Measurements from ENCODE around the gene NLRP12.

The NLRP12 gene

DNA sequence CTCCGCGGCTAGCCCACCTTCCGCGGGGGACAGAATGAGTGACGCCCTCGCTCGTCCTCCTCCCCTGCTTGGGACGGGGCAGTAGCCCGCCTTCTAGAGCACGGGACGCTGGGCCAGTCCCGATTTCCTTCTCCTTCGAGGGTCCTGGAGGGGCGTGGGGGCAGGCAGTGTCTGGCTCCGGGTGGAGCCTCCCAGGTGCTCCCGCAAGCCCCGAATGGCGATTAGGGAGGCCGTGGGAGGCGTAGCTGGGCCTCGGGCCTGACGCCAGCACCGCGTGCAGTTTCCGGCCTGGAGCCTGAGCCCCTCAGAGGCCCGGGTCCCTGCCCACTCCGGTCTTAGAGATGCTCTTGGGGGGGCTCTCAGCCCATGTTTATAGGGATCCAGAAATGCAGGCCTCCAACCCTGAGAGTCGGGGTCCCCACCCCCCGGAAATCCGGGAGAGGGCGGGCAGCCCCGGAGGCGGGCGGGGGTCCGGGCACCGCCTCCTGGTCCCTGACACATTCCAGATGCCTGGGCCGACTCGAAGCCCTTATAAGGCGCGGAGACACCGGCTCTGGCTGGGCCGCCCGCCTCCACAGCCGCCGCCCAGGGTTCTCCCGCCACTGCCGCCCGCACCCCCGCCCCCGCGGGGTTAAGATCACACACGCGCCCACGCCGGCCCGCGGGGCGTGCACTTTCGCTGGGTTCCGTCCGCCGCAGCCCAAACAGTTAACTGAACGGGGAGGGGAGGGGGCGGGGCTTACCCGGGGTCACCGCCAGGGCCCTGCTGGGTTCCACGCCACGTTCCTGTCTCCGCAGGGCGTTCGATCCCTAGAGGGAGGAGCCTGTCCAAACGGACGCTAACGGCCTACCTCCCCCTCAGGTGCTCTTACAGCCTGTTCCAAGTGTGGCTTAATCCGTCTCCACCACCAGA, 45.0 kb upstream of the NLRP12 start (continued):
- TF ChIP-seq, protein P1, sequence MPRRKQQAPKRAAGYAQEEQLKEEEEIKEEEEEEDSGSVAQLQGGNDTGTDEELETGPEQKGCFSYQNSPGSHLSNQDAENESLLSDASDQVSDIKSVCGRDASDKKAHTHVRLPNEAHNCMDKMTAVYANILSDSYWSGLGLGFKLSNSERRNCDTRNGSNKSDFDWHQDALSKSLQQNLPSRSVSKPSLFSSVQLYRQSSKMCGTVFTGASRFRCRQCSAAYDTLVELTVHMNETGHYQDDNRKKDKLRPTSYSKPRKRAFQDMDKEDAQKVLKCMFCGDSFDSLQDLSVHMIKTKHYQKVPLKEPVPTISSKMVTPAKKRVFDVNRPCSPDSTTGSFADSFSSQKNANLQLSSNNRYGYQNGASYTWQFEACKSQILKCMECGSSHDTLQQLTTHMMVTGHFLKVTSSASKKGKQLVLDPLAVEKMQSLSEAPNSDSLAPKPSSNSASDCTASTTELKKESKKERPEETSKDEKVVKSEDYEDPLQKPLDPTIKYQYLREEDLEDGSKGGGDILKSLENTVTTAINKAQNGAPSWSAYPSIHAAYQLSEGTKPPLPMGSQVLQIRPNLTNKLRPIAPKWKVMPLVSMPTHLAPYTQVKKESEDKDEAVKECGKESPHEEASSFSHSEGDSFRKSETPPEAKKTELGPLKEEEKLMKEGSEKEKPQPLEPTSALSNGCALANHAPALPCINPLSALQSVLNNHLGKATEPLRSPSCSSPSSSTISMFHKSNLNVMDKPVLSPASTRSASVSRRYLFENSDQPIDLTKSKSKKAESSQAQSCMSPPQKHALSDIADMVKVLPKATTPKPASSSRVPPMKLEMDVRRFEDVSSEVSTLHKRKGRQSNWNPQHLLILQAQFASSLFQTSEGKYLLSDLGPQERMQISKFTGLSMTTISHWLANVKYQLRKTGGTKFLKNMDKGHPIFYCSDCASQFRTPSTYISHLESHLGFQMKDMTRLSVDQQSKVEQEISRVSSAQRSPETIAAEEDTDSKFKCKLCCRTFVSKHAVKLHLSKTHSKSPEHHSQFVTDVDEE (CRISPR knock-in tag; IDR thresholded peaks at IDR 0.05), result peak; percentile 12; the same call in 1 of the 2 replicates
- TF ChIP-seq ZC3H10 (CRISPR knock-in tag; IDR thresholded peaks at IDR 0.05) (no peak), CSRNP3 (CRISPR knock-in tag; IDR thresholded peaks at IDR 0.05) (no peak), ZNF8 (CRISPR knock-in tag; IDR thresholded peaks at IDR 0.05) (no peak), TOX (CRISPR knock-in tag; IDR thresholded peaks at IDR 0.05; ENCODE audit: borderline replicate concordance) (0 out of 2 replicates have a peak, but pooled peaks have one; percentile 21), RARB (CRISPR knock-in tag; IDR thresholded peaks at IDR 0.05) (peak; percentile 49), SNAI2 (CRISPR knock-in tag; IDR thresholded peaks at IDR 0.05) (no peak), ZFP3 (CRISPR knock-in tag; IDR thresholded peaks at IDR 0.05) (0 out of 2 replicates have a peak, but pooled peaks have one; percentile 56)
- TF ChIP-seq, protein P2, sequence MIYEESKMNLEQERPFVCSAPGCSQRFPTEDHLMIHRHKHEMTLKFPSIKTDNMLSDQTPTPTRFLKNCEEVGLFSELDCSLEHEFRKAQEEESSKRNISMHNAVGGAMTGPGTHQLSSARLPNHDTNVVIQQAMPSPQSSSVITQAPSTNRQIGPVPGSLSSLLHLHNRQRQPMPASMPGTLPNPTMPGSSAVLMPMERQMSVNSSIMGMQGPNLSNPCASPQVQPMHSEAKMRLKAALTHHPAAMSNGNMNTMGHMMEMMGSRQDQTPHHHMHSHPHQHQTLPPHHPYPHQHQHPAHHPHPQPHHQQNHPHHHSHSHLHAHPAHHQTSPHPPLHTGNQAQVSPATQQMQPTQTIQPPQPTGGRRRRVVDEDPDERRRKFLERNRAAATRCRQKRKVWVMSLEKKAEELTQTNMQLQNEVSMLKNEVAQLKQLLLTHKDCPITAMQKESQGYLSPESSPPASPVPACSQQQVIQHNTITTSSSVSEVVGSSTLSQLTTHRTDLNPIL (CRISPR knock-in tag; IDR thresholded peaks at IDR 0.05; ENCODE audit: low read depth), result no peak

DNA sequence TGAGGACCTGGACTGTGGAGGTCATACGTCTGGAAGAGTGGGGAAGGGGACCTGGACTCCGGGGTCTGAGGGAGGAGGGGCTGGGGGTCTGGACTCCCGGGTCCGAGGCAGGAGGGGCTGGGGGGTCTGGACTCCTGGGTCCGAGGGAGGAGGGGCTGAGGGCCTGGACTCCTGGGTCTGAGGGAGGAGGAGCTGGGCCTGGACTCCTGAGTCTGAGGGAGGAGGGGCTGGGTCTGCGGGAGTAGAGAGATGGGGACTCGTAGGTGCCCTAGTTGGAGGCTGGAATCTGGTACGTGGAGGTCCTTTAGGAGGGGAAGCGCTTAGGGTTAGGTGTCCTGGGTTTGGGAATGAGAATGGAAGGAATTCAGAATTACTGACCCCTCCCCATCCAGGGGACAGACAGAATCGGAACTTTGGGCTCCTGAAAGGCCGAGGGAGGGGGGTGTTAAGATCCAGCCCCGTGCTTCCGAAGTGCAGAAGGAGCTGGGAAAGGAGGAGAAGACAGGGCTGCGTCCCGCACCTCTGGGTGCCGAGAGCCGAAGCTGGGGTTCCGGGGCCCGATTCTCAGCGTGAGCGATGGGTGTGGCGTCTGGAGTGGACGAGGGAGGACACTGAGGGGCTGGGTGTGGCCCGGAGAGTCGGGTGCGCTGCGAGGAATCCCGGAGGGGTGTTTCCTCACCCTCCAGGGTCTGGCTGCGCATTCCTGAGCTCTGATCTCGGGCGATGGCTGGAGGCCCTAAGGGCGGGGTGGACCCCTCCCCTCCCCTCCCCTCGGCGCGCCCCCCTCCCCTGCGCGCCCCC, 44.2 kb upstream of the NLRP12 start:
- no peak for TF ChIP-seq ZNF70 (CRISPR knock-in tag; IDR thresholded peaks at IDR 0.05)
- TF ChIP-seq TOX (CRISPR knock-in tag; IDR thresholded peaks at IDR 0.05; ENCODE audit: borderline replicate concordance), result peak; percentile 42; the same call in 1 of the 2 replicates
- peak; percentile 70; the same call in 1 of the 2 replicates for TF ChIP-seq RARB (CRISPR knock-in tag; IDR thresholded peaks at IDR 0.05)
- TF ChIP-seq ZC3H10 (CRISPR knock-in tag; IDR thresholded peaks at IDR 0.05), result 0 out of 2 replicates have a peak, but pooled peaks have one; percentile 31
- ATAC-seq, result peak; percentile 43

GRCh38 chr19:53867225-53868090, 43.3 kb upstream of the NLRP12 start, which contains the start of gene MYADM:
MYADM (plus strand) TSS chr19:53867883; CDS start chr19:53873530, 5,647 bp downstream.
- TF ChIP-seq POU6F1 (CRISPR knock-in tag; IDR thresholded peaks at IDR 0.05; ENCODE audit: borderline replicate concordance, low read depth), result no peak
- no peak for TF ChIP-seq TOX (CRISPR knock-in tag; IDR thresholded peaks at IDR 0.05; ENCODE audit: borderline replicate concordance)
- TF ChIP-seq CSDC2 (CRISPR knock-in tag; IDR thresholded peaks at IDR 0.05), result no peak
- TF ChIP-seq PATZ1 (CRISPR knock-in tag; IDR thresholded peaks at IDR 0.05; ENCODE audit: borderline replicate concordance), result peak; percentile 96; the same call in 1 of the 2 replicates
- TF ChIP-seq PPARA (CRISPR knock-in tag; IDR thresholded peaks at IDR 0.05; ENCODE audit: borderline replicate concordance), result no peak
- ATAC-seq, result peak; percentile 62

Data from SK-N-SH treated with all-trans-retinoic acid at 6 μM for 48 hours (cell line).